ENCODE data around the gene LYSMD2. TPM values are rescaled to one million over a fixed set of nuclear protein-coding genes. Genes with fewer than 3 reads are reported as not detected.

Gene LYSMD2
- total and polyA plus RNA-seq, 2 experiments from 2014 or later = 5.4 to 5.9 TPM

DNA sequence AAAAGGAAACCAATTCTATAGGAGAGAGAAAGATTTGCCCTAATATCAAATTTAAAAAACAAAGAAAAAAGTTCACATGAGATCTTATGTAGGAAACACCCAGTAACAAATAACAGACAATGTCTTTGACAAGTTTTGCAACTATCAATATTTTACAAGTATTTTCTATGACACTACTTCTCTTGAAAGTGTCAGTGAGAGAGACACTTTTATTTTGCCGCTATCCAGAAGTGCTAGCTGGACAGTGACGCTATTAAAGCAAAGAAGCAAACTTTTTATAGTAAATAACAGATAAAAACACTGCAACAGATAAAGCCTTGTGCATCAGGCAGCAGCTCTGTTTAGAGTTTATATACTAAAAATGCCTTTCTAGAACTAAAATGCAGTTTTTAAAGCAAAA is 13.3 kb downstream of the LYSMD2 start:
- H3K36me3 ChIP-seq (ENCODE audit: insufficient read depth) = no peaks in the 10 kb centered on the region
- H3K9me3 Mint-ChIP-seq = no peaks in the 10 kb centered on the region
- peaks cover 9% of the 10 kb centered on the region for H3K36me3 Mint-ChIP-seq (ENCODE audit: low read depth)
- H3K79me2 ChIP-seq (replicated peaks; ENCODE audit: insufficient read depth) = no peaks in the 10 kb centered on the region
- H3K27ac Mint-ChIP-seq = no peak overlapping the region
- ATAC-seq (no peak), DNase-seq (ENCODE audit: low spot score) (no peak)
- no peak overlapping the region for H3K27ac ChIP-seq (ENCODE audit: low read depth)
- no peak overlapping the region for H3K4me2 ChIP-seq
- H3F3A ChIP-seq (replicated peaks; ENCODE audit: low read depth) = no peaks in the 10 kb centered on the region
- TF ChIP-seq POLR2AphosphoS5 (IDR thresholded peaks at IDR 0.05; ENCODE audit: low read depth) = no peak
- TF ChIP-seq CREB1 (CRISPR knock-in tag; IDR thresholded peaks at IDR 0.05; ENCODE audit: low read depth) = no peak
- H4K20me1 ChIP-seq (replicated peaks; ENCODE audit: insufficient read depth) = no peaks in the 10 kb centered on the region
- peaks cover 13% of the 10 kb centered on the region; the same call in 1 of the 2 replicates for H3K4me1 ChIP-seq (ENCODE audit: insufficient read depth)
- no peak overlapping the region for H3K4me3 ChIP-seq
- no peak overlapping the region for H3K4me3 Mint-ChIP-seq
- no peak overlapping the region for H2AFZ ChIP-seq
- H3K27me3 Mint-ChIP-seq (ENCODE audit: insufficient read depth, low read depth, poor library complexity) = no peaks in the 10 kb centered on the region
- H3K27me3 ChIP-seq (ENCODE audit: insufficient read depth) = no peaks in the 10 kb centered on the region
- no peaks in the 10 kb centered on the region for H3K9me2 ChIP-seq (ENCODE audit: insufficient read depth)
- peaks cover 33% of the 10 kb centered on the region for H3K4me1 Mint-ChIP-seq

DNA sequence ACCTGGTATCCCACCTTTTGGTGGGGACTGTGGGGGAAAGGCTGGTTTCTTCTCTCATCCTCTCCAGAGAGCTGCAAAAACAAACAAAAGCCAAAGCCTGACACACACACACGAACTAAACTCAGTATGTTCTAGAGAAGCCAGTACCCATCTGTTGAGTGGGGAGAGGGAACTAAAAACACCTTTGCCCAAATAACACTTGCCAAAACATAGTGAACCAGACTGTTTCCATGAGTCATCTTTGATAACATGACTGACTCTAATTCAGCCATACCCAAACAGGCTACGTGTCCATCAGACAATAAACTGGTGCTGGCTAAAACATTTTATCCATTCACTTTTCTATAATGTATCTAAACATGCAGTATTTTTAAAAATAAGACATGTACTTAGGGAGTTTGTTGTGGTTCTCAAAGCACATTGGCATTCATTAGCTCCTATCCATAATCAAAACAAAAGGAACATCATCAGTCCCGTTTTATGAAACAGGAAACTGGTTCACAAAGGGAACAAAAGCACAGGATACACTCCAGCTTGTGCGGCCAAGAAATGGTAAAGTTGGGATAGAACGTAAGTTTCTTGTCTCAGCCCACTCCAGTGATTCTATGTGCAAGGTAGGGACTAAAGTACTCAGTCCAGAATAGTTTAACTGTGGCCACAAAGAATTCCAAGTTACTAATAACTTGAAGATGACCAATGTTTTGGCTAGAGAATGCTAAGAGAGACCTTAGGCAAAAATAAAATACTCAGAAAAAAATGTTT is 16.1 kb downstream of the LYSMD2 start:
- Histone ChIP-seq H3K4me3 (no peak overlapping the region), H3K4me1 (ENCODE audit: insufficient read depth) (peaks cover 7% of the 10 kb centered on the region; the same call in 1 of the 2 replicates), H3K79me2 (replicated peaks; ENCODE audit: insufficient read depth) (no peaks in the 10 kb centered on the region), H3K4me2 (no peak overlapping the region), H3K27ac (ENCODE audit: low read depth) (no peak overlapping the region), H2AFZ (no peak overlapping the region), H3K27me3 (ENCODE audit: insufficient read depth) (no peaks in the 10 kb centered on the region), H3K36me3 (ENCODE audit: insufficient read depth) (no peaks in the 10 kb centered on the region), H4K20me1 (replicated peaks; ENCODE audit: insufficient read depth) (no peaks in the 10 kb centered on the region), H3F3A (replicated peaks; ENCODE audit: low read depth) (no peaks in the 10 kb centered on the region), H3K9me2 (ENCODE audit: insufficient read depth) (no peaks in the 10 kb centered on the region)
- H3K36me3 Mint-ChIP-seq (ENCODE audit: low read depth) = peaks cover 13% of the 10 kb centered on the region
- no peak for DNase-seq (ENCODE audit: low spot score)
- peaks cover 27% of the 10 kb centered on the region for H3K4me1 Mint-ChIP-seq
- no peaks in the 10 kb centered on the region for H3K9me3 Mint-ChIP-seq
- H3K4me3 Mint-ChIP-seq = no peak overlapping the region
- no peak overlapping the region for H3K27ac Mint-ChIP-seq
- ATAC-seq = no peak
- H3K27me3 Mint-ChIP-seq (ENCODE audit: insufficient read depth, low read depth, poor library complexity) = no peaks in the 10 kb centered on the region
- TF ChIP-seq, protein P1, sequence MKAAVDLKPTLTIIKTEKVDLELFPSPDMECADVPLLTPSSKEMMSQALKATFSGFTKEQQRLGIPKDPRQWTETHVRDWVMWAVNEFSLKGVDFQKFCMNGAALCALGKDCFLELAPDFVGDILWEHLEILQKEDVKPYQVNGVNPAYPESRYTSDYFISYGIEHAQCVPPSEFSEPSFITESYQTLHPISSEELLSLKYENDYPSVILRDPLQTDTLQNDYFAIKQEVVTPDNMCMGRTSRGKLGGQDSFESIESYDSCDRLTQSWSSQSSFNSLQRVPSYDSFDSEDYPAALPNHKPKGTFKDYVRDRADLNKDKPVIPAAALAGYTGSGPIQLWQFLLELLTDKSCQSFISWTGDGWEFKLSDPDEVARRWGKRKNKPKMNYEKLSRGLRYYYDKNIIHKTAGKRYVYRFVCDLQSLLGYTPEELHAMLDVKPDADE (IDR thresholded peaks at IDR 0.05) = no peak
- TF ChIP-seq NANOG (IDR thresholded peaks at IDR 0.05; ENCODE audit: borderline replicate concordance) (no peak), JUNB (IDR thresholded peaks at IDR 0.05; ENCODE audit: unreplicated experiment) (no peak), EZH2phosphoT487 (IDR thresholded peaks at IDR 0.05; ENCODE audit: unreplicated experiment) (no peak), ZNF114 (CRISPR knock-in tag; IDR thresholded peaks at IDR 0.05) (no peak), ZNF331 (CRISPR knock-in tag; IDR thresholded peaks at IDR 0.05; ENCODE audit: low read depth) (no peak), CREB1 (CRISPR knock-in tag; IDR thresholded peaks at IDR 0.05; ENCODE audit: low read depth) (no peak), POLR2AphosphoS5 (IDR thresholded peaks at IDR 0.05; ENCODE audit: low read depth) (no peak), STAT1 (IDR thresholded peaks at IDR 0.05; ENCODE audit: unreplicated experiment) (no peak)
- TF ChIP-seq, protein P2, sequence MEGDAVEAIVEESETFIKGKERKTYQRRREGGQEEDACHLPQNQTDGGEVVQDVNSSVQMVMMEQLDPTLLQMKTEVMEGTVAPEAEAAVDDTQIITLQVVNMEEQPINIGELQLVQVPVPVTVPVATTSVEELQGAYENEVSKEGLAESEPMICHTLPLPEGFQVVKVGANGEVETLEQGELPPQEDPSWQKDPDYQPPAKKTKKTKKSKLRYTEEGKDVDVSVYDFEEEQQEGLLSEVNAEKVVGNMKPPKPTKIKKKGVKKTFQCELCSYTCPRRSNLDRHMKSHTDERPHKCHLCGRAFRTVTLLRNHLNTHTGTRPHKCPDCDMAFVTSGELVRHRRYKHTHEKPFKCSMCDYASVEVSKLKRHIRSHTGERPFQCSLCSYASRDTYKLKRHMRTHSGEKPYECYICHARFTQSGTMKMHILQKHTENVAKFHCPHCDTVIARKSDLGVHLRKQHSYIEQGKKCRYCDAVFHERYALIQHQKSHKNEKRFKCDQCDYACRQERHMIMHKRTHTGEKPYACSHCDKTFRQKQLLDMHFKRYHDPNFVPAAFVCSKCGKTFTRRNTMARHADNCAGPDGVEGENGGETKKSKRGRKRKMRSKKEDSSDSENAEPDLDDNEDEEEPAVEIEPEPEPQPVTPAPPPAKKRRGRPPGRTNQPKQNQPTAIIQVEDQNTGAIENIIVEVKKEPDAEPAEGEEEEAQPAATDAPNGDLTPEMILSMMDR (conservative IDR thresholded peaks at IDR 0.05; ENCODE audit: low read depth in 2 of 2) = no peak
- TF ChIP-seq, protein P3, sequence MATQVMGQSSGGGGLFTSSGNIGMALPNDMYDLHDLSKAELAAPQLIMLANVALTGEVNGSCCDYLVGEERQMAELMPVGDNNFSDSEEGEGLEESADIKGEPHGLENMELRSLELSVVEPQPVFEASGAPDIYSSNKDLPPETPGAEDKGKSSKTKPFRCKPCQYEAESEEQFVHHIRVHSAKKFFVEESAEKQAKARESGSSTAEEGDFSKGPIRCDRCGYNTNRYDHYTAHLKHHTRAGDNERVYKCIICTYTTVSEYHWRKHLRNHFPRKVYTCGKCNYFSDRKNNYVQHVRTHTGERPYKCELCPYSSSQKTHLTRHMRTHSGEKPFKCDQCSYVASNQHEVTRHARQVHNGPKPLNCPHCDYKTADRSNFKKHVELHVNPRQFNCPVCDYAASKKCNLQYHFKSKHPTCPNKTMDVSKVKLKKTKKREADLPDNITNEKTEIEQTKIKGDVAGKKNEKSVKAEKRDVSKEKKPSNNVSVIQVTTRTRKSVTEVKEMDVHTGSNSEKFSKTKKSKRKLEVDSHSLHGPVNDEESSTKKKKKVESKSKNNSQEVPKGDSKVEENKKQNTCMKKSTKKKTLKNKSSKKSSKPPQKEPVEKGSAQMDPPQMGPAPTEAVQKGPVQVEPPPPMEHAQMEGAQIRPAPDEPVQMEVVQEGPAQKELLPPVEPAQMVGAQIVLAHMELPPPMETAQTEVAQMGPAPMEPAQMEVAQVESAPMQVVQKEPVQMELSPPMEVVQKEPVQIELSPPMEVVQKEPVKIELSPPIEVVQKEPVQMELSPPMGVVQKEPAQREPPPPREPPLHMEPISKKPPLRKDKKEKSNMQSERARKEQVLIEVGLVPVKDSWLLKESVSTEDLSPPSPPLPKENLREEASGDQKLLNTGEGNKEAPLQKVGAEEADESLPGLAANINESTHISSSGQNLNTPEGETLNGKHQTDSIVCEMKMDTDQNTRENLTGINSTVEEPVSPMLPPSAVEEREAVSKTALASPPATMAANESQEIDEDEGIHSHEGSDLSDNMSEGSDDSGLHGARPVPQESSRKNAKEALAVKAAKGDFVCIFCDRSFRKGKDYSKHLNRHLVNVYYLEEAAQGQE (IDR thresholded peaks at IDR 0.05; ENCODE audit: unreplicated experiment) = no peak
